SKM-1 (cell line): Measurements from ENCODE around the gene OR52I2.
A peak's percentile ranks its signal among the peaks of the same experiment; 100 is the strongest.

Experiments used
- DNase-seq: peaks from one replicate; lab custom pipeline; 2025; ENCODE audit not compliant: unreplicated experiment; lab: John Stamatoyannopoulos, UW

Gene OR52I2

GRCh38 chr11:4607781-4608666 lies 26.5 kb downstream of the OR52I2 start, which contains the start of gene TRIM68:
Gene TRIM68, minus strand, starts transcription at chr11:4608231. Its CDS starts 2,727 bp downstream, at chr11:4605504.
- DNase-seq: peak; percentile 79

DNA sequence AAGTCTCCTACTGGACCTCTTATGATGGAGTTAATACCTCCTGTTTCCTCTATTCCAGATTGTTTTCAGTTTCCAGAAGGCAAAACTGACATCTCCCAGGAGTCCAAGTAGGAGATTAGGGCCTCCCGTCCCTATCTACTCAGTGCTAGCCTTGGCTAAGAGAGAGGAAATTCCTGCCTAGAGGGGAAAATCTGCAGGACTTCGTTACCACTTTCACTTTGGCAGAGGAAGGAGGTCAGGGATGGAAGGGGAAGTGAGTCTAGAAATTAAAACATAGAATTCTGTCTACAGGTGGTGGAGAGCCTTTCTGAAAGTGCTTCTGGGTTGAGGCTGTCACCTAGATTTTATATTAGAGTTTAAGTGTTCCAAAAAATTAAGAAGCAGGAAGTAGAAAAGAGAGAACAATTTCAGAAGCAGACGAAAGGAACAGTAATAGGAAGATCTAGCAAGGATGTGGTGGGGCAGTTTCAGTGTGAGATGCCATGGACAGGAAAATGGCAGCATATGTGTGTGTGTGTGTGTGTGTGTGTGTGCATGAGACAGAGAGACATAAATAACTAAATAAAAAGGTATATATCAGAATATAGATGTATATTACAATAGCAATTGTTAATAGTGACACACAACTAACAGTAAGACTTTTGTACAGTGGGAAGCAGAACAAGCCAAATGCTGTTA lies 28.9 kb downstream of the OR52I2 start:
- no peak for DNase-seq

DNA sequence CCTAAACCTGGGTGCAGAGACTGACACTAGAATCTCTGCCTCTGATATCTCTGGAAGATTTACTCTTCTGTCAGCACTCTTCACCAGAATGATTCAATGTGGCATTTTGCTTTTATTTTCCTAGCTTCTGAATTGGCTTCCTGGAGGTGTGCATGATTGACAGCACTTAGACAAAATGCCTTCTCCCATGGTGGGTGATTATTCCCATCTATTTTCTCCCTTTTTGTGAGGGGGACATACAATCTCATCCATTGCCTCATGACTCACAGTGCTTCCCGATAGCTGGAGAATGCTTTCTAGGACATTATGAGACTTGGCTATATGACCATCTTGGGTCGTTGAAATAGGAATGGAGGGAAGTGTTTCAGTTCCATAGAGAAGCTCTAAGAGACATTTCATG lies 30.4 kb downstream of the OR52I2 start:
- no peak for DNase-seq

DNA sequence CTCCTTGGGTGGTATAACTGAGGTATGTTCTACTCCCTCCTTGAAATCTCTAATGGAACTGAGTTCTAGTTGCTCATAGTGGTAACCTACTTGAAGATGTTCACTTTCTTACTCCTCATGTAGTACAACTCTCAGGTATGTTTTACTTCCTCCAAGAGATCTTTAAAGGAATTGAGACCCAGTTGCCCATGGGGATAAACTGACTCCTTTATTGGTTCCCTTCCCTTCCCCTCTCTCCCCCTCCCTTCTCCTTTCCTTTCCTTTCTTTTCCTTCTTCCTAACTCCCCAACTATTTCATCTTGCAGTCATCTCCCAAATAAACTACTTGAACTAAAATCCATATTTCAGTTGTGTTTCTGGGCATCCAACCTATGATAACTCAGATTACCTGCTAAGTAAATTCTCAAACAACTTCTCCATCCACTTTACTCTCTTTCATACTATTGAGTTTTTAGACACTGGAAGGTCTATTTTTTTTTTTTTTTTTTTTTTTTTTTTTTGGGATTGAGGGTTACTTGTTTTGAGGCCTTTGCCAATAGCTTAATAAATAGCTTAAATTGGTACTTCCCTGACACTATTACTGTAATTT lies 34.4 kb downstream of the OR52I2 start:
- no peak for DNase-seq

GRCh38 chr11:4619514-4619913 lies 38.0 kb downstream of the OR52I2 start:
- DNase-seq: no peak

DNA sequence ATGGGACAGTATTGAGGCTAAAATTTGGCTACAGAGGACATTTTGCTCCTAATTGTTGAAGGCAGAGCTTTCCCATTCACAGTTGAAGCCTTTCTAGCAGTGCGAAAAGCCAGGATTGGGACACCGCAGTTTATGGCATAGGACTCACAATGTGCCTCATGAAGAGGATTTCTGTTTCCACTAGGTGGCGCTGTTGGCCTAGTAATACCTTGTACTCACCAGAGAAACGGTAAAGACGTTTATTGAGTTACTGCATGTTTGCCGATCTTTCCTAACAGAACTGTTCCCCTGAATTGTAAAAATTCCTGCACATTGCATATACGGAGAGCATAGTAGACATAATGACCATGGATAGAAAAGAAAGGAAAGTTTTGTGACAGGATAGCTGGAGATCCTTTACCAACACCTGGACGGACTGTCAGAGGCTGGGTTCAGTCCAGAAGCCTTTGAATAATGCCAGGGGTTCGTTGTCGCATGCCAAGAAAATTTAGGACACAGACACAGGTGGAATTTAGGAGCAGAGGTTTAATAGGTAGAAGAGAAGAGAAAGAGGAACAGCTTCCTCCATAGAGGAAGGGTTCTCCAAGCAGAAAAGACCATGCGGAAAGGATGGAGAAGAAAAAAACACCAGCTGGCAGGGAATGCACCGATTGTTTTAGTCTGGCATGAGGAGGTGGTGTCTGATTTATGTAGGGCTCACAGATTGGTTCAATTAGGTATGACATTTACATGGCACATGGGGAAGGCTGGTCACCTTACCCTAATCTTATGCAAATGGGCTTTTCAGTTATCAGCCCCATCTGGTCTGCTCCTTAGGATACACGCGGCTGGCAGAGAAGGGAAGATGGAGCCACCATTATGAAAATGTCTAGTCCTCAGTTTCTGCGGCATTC lies 44.9 kb downstream of the OR52I2 start:
- DNase-seq: peak; percentile 52

DNA sequence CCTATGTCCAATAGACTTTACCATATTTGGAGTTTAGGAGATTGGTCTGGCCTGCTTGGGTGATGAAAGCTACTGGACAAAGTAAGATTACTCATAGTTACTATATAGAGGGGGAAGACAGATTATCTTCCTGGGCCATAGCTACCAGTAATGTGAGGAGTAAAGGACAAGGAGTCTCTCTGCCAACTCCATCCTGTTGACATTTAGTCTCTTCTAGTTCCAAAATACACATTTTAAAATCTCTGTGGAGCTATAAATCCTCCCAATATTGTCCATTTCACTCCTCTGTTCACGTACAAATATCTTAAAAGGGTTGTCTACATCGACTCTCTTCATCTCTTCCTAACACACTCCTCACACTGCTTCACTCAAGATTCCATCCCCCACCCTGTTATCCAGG lies 54.6 kb downstream of the OR52I2 start:
- DNase-seq: no peak

GRCh38 chr11:4636962-4637661 lies 55.6 kb downstream of the OR52I2 start, which contains the start of gene OR51D1:
Gene OR51D1, plus strand, starts transcription at chr11:4637477. Its CDS starts 2,314 bp downstream, at chr11:4639791.
- DNase-seq: peak; percentile 42

DNA sequence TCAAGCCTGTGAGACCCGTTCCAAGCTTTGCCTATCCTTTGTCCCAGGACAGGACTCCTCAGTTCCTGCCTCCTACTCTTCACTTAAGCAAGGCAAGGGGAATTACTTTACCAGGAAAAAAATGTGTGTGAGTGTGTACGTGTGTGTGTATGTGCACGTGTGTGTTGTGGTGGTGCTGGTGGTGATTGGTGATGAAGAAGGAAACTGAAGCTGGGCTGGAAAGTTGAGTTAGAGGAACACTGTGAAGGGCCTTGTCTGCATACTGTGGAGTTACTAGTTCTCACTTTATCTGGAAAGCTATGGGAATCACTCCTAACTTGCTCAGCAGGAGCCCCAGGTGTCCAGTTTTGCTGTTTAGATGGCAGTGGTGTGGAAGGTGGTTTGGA lies 56.1 kb downstream of the OR52I2 start:
- DNase-seq: no peak

GRCh38 chr11:4639931-4640330 lies 58.4 kb downstream of the OR52I2 start:
- DNase-seq: no peak

GRCh38 chr11:4641501-4641900 lies 60.0 kb downstream of the OR52I2 start:
- no peak for DNase-seq

GRCh38 chr11:4642043-4642442 lies 60.5 kb downstream of the OR52I2 start:
- no peak for DNase-seq
